Fibroblast of villous mesenchyme (primary cell): ENCODE data around the gene HIF1A. TPM values are rescaled to one million over a fixed set of nuclear protein-coding genes. Genes with fewer than 3 reads are reported as not detected.
"Not testable (repeated sequence)": the region's sequence is repeated elsewhere in the genome, so short reads cannot be mapped to it uniquely, and the experiment has no call there.

Experiments used
- DNase-seq: peaks from one replicate; pipeline ENCODE4 v3.0.0-alpha.2; 2010; ENCODE audit warnings: low read depth
- H3K4me3 ChIP-seq: 2 replicates; pipeline ENCODE4 v1.5.1; 2011; ENCODE audit warnings: low read depth, mild to moderate bottlenecking, low read length
- CTCF ChIP-seq: IDR thresholded peaks from 2 replicates; pipeline ENCODE4 v1.5.1; 2012; ENCODE audit warnings: low read depth, mild to moderate bottlenecking, low read length; ENCODE audit not compliant: insufficient read depth
- total RNA-seq: library from RNA; depleted of rRNA; stranded (reverse); fragments of >200 nt; gene quantifications from 2 replicates; pipeline ENCODE4 v1.2.3, GENCODE V29; 2012

Gene HIF1A
- total RNA-seq, 1 donor: 671 TPM

GRCh38 chr14:61705017-61705416 lies 9.7 kb downstream of the HIF1A start:
- TF ChIP-seq CTCF: no peak
- H3K4me3 ChIP-seq: peak overlapping the region; percentile 87
- no peak for DNase-seq

GRCh38 chr14:61706096-61706690 lies 10.9 kb downstream of the HIF1A start:
- TF ChIP-seq CTCF: no peak
- peak overlapping the region; percentile 33 for H3K4me3 ChIP-seq
- DNase-seq: no peak

GRCh38 chr14:61707774-61708173 lies 12.5 kb downstream of the HIF1A start:
- DNase-seq, H3K4me3 ChIP-seq: not testable (repeated sequence)

GRCh38 chr14:61708693-61709092 lies 13.4 kb downstream of the HIF1A start:
- H3K4me3 ChIP-seq: peak overlapping the region; percentile 7
- DNase-seq: peak; percentile 1

GRCh38 chr14:61710853-61711817 lies 15.8 kb downstream of the HIF1A start:
- peak; percentile 58 for DNase-seq
- H3K4me3 ChIP-seq: peak overlapping the region; percentile 32
- TF ChIP-seq CTCF: no peak

GRCh38 chr14:61712137-61712536 lies 16.8 kb downstream of the HIF1A start:
- TF ChIP-seq CTCF: no peak
- no peak for DNase-seq
- peak overlapping the region; percentile 19 for H3K4me3 ChIP-seq

GRCh38 chr14:61713724-61714437 lies 18.6 kb downstream of the HIF1A start:
- H3K4me3 ChIP-seq: peak overlapping the region; percentile 27
- no peak for TF ChIP-seq CTCF
- peak; percentile 55 for DNase-seq
